NCI-H2196 treated with DMSO at 0.1 percent for 48 hours (cell line): ENCODE data around the gene ELAC1.
"Not testable (repeated sequence)": the region's sequence is repeated elsewhere in the genome, so short reads cannot be mapped to it uniquely, and the experiment has no call there.

Experiments used
- DNase-seq: peaks from one replicate; lab custom pipeline; 2025; ENCODE audit not compliant: unreplicated experiment; lab: John Stamatoyannopoulos, UW

Gene ELAC1, protein sequence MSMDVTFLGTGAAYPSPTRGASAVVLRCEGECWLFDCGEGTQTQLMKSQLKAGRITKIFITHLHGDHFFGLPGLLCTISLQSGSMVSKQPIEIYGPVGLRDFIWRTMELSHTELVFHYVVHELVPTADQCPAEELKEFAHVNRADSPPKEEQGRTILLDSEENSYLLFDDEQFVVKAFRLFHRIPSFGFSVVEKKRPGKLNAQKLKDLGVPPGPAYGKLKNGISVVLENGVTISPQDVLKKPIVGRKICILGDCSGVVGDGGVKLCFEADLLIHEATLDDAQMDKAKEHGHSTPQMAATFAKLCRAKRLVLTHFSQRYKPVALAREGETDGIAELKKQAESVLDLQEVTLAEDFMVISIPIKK

GRCh38 chr18:50967714-50968661, at the start of gene ELAC1:
ELAC1 (plus strand) TSS chr18:50968040; CDS start chr18:50974405, 6,365 bp downstream.
- DNase-seq = peak; percentile 60

DNA sequence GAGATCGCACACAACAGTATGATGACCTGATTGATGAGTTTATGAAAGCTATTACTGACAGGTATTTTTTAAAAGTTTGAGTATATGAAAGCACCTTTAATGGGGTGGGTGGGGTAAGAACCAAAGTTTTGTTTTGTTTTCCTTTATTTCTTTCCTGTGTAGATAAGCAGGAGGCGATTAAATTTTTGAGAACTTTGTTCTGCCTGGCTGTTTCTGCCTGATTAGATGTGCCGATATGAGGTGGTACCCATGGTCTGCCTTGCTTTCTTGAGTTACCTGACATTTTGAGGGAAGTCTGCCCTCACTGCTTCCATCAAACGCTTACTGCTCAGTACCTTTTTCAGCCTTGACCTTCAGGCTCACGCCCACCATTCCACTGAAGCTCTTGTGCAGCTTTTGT, 49.7 kb upstream of the ELAC1 start:
- DNase-seq = no peak

- DNase-seq = no peak
Observed at GRCh38 chr18:50924372-50924771, 43.5 kb upstream of the ELAC1 start.

DNA sequence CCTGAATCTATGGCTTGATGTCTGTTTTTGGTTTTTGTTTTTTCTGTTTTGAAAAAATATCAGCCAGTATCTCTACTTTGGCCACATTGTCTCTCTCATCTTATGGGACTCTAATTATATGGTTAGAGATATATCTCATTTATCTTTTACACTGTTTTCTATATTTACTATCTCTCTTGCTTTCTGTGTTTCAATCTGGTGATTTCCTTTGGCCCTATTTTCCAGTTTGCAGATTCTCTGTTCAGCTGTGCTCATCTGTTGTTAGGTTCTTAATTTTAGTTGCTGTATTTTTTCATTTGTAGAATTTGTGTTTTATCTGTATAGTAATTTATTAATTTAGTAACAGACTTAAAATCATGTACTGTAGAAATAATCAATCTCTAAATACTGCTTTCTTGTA, 41.3 kb upstream of the ELAC1 start:
- DNase-seq = no peak

- DNase-seq = no peak
Observed at GRCh38 chr18:50928551-50928950, 39.3 kb upstream of the ELAC1 start.

GRCh38 chr18:50933684-50934083, 34.2 kb upstream of the ELAC1 start:
- no peak for DNase-seq

DNA sequence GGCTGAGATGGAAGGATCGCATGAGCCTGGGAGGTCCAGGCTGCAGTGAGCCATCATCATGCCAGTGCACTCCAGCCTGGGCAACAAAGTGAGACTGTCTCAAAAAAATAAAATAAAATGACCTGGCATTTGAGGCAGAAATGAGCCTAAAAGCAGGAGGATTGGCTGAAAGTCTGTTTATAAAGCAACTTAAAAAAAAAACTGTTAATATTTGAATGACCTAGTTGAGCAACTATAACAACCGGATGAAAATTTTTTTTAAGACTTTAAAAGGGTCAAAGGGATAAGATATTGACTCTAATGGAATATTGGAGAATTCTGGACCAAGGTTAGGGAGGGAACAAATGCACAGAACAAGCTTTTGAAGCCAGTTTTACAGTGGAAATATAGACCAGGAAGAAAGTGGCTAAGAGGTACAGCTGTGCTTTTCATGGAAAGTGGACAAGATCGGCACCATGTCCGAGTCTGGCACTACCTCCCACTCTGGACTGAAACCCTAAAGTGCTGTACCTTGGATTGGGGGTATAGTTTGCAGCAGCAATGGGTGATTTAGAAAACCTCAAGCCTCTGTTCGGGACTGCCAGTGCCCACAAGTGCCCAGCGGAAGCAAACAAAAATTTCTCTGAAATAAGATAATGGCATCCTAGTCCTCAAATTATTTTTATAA, 33.2 kb upstream of the ELAC1 start:
- DNase-seq = no peak

DNA sequence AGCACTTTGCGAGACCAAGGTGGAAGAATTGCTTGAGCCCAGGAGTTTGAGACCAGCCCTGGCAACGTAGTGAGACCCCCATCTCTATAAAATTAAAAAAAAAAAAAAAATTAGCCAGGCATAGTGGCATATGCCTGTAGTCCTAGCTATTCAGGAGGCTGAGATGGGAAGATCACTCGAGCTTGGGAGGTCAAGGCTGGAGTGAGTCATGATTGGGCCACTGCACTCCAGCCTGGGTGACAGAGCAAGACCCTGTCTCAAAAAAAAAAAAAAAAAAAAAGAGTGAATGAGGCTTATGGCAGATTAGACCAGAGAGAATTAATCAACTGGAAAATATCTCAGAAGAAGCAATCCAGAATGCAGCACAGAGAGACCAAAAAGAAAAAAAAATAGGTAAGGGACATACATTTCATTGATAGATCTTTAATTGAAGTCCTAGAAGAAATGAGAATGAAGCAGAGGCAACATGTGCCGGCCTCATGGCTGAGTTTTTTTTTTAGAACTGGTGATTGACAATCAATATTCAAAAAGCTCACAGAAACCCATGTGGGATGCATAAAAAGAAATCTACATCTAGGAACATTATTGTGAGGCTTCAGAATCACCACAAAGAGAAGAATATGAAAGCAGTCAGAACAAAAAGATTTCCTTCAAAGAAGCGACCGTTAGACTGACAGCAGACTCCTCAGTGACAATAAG, 32.2 kb upstream of the ELAC1 start:
- DNase-seq = no peak

GRCh38 chr18:50937183-50937582, 30.7 kb upstream of the ELAC1 start:
- no peak for DNase-seq

DNA sequence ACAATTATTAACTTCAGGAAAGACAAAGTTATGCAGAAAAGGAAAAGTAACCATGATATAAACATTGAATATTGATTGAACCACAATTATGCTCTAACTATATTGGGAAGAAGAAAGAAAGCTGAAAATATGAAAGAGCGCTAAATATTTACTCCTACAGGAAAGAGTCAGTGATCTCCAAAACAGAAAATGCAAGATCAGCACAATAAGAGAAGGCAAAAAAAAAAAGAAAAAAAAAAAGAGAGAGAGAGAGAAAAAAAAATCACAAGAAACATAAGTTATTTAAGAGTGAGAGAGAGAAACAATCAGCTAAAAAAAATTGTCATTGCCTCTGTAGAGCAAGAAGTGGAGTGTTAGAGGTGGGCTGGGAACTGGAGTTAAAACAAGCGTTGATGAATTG, 28.9 kb upstream of the ELAC1 start:
- DNase-seq = no peak

GRCh38 chr18:50944245-50944932, 23.5 kb upstream of the ELAC1 start:
- no peak for DNase-seq

GRCh38 chr18:50945918-50946317, 21.9 kb upstream of the ELAC1 start:
- DNase-seq = not testable (repeated sequence)

GRCh38 chr18:50947899-50948298, 19.9 kb upstream of the ELAC1 start:
- no peak for DNase-seq

GRCh38 chr18:50949185-50949584, 18.7 kb upstream of the ELAC1 start:
- DNase-seq = no peak

- no peak for DNase-seq
Observed at GRCh38 chr18:50950626-50951025, 17.2 kb upstream of the ELAC1 start.

DNA sequence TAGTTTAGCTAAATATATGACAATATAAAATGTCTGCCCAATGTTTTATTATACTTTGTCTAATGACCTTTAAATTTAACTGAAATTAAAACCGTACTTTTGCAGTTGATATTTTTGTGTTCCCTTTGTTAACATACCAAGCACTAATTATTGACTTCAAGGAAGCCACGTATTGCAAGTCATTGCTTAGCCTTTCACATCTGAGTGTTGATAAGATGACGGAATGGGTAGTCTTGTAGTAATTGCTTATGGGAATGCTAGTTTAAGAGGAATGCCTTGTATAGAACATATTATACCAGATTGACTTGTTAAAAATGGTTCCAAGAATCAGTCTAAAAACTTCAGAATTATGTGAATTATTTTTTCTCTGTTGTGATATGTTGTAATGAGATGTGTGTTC, 14.0 kb upstream of the ELAC1 start:
- DNase-seq = no peak

- no peak for DNase-seq
Observed at GRCh38 chr18:50955253-50955652, 12.6 kb upstream of the ELAC1 start.

GRCh38 chr18:50956116-50956515, 11.7 kb upstream of the ELAC1 start:
- no peak for DNase-seq

DNA sequence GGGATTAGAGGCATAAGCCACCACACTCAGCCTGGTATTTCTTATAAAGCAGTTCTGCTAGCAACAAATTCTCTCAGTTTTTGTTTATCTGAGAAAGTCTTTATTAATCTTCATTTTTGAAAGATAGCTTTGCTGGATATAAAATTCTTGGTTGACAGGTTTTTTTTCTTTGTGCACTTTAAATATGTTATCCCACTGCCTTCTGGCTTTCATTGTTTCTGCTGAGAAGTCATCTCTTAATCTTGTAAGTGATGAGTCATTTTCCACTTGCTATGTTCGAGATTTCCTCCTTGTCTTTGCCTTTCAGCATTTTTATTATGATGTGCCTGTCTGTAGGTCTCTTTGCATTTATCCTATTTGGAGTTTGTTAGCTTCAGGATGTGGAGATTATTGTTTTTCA, 5.9 kb upstream of the ELAC1 start:
- DNase-seq = no peak

DNA sequence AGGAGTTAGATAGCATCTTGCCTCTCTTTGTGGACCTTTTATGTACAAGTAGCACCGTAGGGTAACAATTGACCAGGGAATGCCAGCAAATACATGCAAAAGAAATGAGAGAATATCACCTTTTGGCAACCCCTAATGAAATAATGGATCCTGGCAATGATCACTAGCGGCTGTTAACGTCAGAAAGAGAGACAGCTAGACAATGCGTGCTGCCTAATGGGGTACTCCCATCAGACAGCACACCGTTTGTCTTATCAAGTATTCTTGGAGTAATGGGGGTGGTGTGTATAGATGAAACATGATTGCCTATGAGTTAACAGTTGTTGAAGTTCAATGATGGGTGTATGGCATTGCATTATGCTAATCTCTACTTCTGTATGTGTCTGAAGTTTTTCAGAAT, 1.6 kb downstream of the ELAC1 start:
- DNase-seq = no peak
